GM20431 (cell line): Measurements from ENCODE around the gene SIAH2.

Source experiments
- in situ Hi-C: fragments of 300-500 bp; cut with MseI, MboI; formaldehyde crosslinking; loops from one replicate; pipeline ENCODE4 v1.15.0; 2020; ENCODE audit warnings: low sequenced_read_pairs; ENCODE audit not compliant: unreplicated experiment

Gene SIAH2

GRCh38 chr3:150737874-150738679, 24.9 kb downstream of the SIAH2 start:
- in situ Hi-C loops, result no loop called here

- in situ Hi-C loops, result no loop called here
These were observed 25.8 kb downstream of the SIAH2 start for GRCh38 chr3:150736903-150737832.

- in situ Hi-C loops, result no loop called here
These were observed 26.7 kb downstream of the SIAH2 start for GRCh38 chr3:150736316-150736719.

- in situ Hi-C loops, result no loop called here
These were observed 28.2 kb downstream of the SIAH2 start for GRCh38 chr3:150734795-150735119.

GRCh38 chr3:150733936-150734794, 28.8 kb downstream of the SIAH2 start:
- in situ Hi-C loops, result no loop called here

- in situ Hi-C loops, result no loop called here
These were observed 29.5 kb downstream of the SIAH2 start for GRCh38 chr3:150733373-150733935.

GRCh38 chr3:150729682-150730360, 33.1 kb downstream of the SIAH2 start:
- in situ Hi-C loops, result loop anchor here (10.0 kb wide), 1 partner anchor 135 kb away; no protein-coding TSS in a partner anchor

- in situ Hi-C loops, result loop anchor here (10.0 kb wide), 1 partner anchor 137 kb away; no protein-coding TSS in a partner anchor
These were observed 35.1 kb downstream of the SIAH2 start for GRCh38 chr3:150727653-150728502.

- in situ Hi-C loops, result loop anchor here (10.0 kb wide), 1 partner anchor 139 kb away; no protein-coding TSS in a partner anchor
These were observed 37.4 kb downstream of the SIAH2 start for GRCh38 chr3:150725548-150725947.

GRCh38 chr3:150723946-150724345, 39.0 kb downstream of the SIAH2 start:
- in situ Hi-C loops, result loop anchor here (10.0 kb wide), 1 partner anchor 141 kb away; no protein-coding TSS in a partner anchor

- in situ Hi-C loops, result loop anchor here (10.0 kb wide), 1 partner anchor 143 kb away; no protein-coding TSS in a partner anchor
These were observed 40.7 kb downstream of the SIAH2 start for GRCh38 chr3:150722267-150722666.

- in situ Hi-C loops, result loop anchor here (10.0 kb wide), 1 partner anchor 143 kb away; no protein-coding TSS in a partner anchor
These were observed 41.5 kb downstream of the SIAH2 start for GRCh38 chr3:150721285-150722130.

GRCh38 chr3:150720444-150720843, 42.5 kb downstream of the SIAH2 start:
- in situ Hi-C loops, result loop anchor here (10.0 kb wide), 1 partner anchor 144 kb away; no protein-coding TSS in a partner anchor

GRCh38 chr3:150710097-150710496, 52.9 kb downstream of the SIAH2 start:
- in situ Hi-C loops, result no loop called here

GRCh38 chr3:150703756-150704344, 59.1 kb downstream of the SIAH2 start, which contains the start of gene ERICH6:
Gene ERICH6 (minus strand): TSS chr3:150703920. CDS start chr3:150703898, 22 bp downstream.
- in situ Hi-C loops, result no loop called here

GRCh38 chr3:150703299-150703755, 59.6 kb downstream of the SIAH2 start:
- in situ Hi-C loops, result no loop called here
